NCI-H748 treated with DMSO at 0.1 percent for 48 hours (cell line): Measurements from ENCODE around the gene SHISA6.
"Not testable (repeated sequence)": the region's sequence is repeated elsewhere in the genome, so short reads cannot be mapped to it uniquely, and the experiment has no call there.

Source experiments
- DNase-seq: peaks from one replicate; lab custom pipeline; 2025; lab: John Stamatoyannopoulos, UW

SHISA6 gene

DNA sequence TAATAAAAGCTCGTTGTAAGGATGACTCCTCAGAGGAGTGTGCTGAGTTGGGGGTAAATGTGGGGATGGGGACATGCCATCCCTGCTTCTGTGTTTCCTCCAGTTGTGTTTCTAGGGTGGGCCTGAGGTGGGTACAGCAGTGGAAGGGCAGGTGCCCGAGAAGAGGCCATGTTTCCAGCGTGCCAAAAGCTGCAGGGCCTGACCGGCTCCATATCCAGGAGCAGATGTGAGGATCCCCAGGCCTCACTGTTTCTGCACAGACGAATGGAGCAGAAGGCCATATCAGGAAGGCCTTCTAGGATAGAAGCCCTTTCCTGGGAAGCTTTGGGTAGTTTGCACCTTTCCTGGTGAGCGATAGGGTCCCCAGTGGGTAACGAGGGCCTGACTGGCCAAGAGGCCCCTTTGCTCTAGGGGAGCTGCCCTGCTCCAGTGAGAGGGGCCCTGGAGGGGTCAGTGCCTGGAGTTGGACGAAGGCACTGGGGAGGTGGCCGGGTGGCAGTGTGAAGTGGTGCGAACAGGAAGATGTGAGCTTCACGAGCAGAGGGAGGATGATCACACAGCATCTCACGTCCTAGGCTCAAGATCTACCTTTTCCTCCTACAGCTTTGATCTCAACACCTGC is 62.9 kb downstream of the SHISA6 start:
- DNase-seq, result no peak

DNA sequence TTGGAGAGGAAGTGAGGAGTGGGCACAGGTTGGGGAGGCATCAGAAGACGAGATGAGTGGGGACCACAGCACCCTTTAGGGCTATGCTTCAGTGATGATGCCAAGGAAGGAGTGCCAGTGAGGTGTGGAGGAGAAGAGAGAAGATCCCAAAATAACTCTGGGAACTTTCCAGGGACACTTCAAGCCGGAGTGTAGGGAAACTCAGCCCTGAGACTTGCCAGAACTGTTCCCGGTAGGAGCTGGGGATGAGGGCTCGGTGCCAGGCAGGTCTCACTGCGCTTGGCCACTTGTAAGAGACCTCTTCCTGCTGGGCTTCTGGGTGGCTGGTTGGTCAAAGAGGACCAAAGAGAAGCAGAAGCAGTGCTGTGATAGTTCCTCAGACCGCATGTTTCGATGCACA is 63.6 kb downstream of the SHISA6 start:
- no peak for DNase-seq

DNA sequence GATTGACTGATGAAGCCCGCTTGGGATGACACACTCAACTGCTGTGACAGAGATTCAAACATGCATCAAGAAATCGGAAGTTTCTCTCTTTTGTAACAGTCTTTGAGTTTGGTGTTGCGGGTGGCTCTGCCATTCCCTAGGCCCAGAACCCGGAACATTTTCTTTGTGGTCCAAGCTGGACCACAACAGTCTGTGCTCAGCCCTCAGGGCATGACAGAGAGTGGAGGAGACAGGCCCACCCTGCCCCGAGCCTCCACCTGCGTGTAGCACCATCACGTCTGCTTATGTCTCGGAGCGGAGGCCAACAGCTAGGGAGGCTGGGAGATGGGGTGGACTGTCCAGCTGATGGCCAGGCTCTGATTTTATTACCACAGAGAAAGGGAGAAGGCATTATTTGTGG is 64.5 kb downstream of the SHISA6 start:
- no peak for DNase-seq

DNA sequence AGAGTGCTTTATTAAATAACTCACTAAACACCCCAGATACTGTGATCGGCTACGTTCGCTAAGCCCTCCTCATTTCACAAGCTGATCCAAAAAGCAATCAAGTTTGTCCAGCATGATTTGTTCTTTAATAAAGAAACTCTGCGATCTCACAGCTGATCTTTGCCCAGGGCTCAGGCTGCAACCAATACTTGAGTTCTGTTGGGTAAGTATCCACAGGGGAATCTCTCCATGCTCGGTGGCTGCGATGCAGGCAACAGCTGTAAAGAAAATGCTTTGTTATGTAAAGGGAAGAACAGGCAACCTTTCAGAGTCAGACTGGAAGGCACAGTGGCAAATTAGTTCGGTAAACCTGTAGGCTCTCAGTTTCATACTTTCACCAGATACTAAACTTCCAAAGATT is 67.5 kb downstream of the SHISA6 start:
- DNase-seq, result no peak

DNA sequence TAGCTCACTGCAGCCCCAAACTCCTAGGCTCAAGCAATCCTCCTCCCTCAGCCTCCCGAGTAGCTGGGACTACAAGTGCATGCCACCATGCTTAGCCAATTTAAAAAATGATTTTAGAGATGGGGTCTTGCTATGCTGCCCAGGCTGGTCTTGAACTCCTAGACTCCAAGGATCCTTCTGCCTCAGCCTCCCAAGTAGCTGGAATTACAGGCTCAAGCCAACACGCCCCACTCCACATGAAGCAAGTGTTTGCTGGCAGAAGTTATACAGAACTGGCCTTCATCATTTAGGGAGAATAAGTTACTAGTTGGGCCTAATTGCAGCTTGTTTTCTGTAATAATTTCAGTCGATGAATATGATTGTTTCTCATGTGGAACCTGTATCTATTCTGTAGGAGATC is 68.0 kb downstream of the SHISA6 start:
- no peak for DNase-seq

DNA sequence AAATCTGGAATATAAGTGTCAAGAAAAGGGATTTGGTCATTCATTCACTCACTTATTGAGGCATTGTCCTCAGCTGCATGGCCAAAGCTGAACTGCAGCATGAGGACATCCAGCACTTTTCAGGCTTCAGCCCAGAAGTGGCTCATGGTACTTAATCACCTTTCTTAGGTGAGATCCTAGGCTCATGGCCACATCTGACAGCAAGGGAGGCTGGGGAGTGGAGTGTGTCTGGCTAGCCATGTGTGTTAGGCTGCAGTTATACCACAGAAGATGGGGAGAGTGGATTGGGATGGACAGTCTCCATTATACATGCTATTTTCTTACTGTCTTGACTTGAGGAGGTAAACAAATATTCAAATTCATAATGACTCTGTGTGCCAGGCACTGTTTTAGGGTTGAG is 68.8 kb downstream of the SHISA6 start:
- DNase-seq, result no peak

DNA sequence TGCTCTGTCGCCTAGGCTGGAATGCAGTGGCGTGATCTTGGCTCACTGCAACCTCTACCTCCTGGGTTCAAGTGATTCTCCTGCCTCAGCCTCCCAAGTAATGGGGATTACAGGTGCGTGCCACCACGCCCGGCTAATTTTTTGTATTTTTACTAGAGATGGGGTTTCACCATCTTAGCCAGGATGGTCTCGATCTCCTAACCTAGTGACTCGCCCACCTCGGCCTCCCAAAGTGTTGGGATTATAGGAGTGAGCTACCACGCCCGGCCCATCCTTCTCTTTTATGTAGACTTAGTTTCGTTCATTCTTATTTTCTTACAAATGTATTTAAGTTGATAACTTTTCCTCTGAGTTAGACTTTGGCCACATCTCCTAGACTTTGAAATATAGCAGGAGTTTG is 75.4 kb downstream of the SHISA6 start:
- DNase-seq, result not testable (repeated sequence)

DNA sequence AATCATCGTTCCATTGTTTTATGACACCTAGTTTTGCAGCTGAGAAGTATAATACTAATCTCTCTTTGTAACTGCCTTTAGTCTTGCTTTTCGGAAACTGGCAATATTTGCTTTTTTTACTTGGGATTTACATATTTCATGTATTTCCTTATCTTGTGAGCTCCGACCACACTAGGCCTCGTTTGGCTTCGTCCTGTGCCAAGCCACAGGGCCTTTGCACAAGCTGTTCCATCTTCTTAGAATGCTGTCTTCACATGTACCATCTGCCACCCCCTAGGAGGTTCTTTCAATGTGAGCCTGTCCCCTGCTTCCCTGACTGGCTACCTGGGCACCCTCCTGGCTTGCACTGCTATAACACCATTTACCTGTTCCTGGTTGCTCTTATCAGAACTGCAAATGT is 77.2 kb downstream of the SHISA6 start:
- no peak for DNase-seq

DNA sequence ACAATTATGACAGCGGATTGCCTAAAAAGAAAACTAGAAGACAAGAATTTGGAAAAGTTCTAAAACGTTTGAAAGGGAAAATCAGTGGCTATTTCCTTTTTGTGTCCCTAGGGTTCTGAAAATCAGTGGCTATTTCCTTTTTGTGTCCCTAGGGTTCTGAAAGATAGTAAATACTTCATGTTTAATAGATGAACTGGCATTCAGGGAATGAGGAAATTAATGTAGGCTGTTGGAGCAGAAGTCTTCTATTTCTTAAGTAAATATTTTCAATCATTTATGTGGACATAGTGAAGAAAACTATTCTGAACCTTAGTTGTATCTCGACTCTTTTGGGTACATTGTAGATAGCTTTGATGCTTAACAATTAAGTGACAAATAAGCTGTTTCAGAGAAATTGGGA is 78.9 kb downstream of the SHISA6 start:
- DNase-seq, result no peak

DNA sequence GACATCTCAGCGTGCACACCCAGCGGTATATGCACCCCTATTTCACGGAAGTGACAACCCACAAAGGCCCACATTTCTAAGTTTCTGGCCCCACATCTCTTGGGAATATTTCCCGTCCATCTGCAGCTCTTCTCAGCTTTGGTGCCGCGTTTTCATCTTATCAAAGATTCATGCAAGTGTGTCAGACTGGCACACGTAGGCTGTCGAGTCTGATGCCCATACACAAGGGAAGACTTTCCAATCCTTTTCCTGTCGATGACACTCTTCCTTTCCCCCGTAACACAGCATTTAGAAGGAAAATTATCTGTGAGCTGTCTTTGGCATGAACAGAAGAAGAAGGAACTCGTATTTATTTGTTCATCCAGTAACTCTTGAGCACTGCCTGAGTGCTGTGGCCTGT is 83.0 kb downstream of the SHISA6 start:
- no peak for DNase-seq

DNA sequence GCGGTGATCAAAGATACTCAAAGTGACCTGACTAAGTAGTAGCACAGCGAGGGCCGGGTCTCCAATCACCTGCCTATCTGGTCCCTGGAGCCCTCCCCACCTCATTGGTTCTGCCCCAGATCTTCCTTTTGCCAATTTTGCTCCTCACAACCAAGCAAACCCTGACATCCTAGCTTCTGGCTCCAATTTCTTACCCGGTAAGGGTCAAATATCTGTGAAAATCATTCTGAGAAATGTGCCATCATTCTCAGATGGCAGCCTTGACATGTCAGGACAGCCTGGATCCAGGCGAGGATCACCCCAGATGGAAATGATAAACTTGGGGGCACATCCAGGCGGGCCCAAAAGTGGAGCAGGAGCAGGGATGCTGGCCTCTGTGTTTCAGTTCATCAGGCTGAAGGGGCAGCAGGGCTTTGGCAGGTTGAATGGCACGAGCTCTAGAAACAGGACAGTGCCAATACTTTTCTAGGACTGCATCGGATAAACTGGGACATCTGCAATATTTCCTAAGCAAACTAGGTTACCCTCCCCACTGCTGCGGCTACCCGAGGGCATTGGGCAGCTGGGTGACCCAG is 83.9 kb downstream of the SHISA6 start:
- no peak for DNase-seq

DNA sequence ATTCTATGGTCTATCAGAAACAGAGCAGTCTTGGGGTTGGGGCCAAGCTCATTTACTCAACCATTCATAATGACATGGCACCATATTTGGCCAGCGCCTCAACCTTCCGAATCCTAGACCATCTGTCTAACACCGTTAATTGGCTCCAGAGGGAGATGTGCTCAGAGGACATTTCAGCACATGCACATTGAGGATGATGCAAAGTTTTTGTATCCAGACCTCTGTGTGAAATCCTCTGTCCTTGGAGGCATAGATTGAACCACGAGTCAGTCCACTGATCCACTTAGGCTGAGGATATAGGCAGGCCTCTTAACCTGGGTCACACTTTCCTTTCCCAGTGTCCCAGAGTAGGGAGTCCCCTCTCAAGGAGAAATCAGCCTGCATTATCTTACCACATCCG is 85.5 kb downstream of the SHISA6 start:
- DNase-seq, result no peak

DNA sequence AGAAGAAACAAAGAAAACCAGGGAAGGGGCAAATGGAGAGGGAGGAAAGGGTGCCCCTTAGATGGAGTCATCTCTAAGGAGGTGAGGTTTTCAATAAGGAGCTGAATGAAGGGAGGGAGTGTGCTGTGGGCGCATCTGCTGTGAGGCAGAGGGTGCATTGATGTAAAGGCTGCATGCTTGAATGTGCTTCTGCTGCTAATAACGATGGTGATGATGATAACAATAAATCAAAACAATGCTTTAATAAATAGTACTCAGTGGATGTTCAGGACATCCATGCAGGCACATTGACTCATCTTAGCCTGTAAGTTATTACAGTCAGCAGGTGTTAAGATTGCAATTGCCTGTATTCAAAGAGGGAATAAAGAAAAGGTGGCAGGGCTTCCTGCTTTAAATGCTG is 87.8 kb downstream of the SHISA6 start:
- no peak for DNase-seq

DNA sequence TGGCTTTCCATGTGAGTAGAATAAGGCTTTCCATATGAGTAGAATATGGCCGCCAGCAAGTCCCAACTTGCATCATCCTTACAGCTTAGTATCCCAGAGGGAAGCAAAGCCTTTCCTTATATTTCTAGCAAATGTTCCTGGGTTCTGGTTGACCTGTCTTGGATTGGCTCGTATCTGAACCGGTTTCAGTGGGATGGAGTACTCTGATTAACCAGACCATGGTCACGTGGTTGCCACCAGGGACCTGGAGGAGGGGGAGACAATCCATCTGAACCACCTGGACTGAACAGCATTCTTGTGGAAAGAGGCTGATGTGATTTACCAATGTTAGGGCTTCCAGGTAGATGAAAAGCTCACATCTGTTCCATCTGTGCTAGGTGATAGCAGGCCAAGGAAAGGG is 89.0 kb downstream of the SHISA6 start:
- no peak for DNase-seq

DNA sequence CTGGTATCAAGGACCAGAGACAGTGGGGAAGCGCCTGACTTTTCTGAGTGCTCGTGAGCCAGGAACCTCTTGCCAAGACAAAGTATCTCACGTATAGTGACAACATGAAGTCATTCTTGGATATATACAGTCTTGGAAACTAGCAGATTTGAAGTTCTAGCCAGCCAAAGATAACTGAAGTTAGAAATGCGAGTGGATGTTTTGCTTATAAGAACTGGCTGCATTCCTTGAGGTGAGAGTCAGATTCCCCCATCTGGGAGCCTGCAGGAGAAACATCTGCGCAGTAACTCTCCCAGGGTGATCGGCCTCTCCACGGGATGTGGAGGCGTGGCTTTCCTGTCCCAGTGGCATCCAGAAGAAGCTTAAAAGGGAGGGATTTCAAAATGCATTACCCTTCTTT is 89.8 kb downstream of the SHISA6 start:
- DNase-seq, result no peak

DNA sequence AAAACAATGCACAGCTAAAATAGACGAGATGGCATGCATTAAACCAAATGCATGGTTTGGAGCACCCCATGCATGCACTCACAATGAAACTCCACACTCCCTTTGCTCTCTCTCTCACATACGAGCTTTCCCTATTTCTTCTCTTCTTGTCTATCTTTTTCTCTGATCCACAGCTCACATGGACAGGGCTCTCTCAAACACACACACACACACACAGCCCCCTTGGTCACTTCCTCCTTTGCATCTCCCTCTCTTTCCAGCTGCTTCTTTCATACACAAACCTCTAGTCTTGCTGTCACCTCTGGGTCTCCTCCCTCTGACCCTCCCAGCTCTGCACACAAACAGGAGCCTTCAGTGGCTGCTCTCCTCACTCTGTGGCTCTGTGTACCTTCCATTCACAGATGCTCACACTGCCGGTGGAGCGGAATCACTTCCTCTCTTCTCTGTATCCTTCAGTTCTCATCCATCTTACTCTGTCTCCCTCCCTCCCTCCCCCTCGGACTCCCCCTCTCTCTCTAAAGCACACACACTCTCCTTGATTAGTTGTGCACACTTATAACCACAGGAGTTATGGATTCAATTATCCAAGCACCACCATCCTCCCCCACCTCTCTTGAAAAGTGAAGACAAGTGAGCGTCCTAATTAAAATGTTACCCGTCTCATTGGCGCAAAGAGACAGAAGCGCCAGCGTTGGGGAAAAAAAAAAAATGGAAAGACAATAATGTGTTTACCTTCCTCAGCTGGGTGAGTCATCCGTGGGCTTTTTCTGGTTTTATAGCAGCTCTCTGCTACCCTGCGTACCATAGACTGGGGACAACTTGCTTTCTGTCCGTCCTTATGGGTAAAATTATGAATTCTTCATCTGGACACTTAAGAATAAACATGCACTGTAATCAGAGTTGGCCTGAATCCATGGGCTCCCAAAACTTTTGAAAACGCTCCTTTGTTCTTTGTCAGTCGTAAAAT is 90.8 kb downstream of the SHISA6 start:
- DNase-seq, result no peak

DNA sequence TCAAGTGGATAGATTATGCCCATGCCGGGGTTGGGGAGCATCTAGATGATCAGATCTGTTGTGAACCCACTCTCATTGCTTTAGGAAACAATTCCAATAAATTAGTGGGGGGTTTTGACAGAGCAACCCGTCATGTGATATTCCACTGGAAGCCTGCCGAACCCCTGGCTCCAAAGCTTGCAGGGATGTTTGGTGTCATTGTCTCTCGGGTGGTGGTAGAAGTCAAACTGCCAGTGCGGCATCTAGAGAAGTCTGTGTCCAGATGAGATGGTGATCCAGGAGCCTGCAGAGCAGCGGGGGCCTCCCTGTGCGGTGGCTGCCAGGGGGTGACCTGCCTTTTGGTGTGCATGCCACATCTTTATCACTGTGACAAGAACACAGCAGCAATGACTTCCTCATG is 91.7 kb downstream of the SHISA6 start:
- no peak for DNase-seq

DNA sequence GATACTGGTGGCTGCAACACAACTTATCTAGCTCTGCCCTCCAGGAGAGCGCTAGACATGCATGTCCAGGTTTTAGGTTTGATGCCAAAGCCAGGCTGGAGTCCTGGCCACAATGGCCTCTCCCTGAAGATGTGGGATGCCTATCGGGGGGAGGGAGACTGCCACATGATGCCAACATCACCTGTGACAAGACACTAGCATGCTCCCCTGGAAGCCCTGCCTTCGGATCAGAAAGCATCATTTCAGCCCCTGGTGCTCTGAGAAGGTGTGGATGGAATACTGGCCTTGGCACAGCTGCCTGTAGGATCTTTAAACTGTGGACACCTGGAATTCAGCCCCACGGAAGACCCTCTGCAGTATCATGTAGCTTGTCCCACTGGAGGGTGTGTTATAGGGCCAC is 93.5 kb downstream of the SHISA6 start:
- no peak for DNase-seq

DNA sequence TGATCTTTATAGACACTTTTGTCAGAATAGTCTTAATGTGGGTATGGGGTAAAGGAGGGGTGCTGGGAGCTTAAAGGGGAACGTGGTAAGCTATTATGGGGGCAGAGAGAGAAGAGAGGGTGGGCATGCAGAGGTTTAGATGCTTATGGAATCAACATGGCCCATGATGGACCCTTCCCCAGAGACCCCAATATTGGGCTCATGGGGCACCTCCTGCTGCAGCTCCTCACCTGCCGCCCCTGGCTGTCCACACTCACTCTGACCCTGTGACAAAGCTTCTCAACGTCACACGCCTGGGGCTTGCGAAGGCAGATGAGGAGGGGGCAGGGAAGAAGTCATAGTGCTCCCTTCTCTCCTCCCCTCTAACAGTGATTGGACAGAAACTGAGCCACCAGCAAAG is 95.3 kb downstream of the SHISA6 start:
- DNase-seq, result no peak

DNA sequence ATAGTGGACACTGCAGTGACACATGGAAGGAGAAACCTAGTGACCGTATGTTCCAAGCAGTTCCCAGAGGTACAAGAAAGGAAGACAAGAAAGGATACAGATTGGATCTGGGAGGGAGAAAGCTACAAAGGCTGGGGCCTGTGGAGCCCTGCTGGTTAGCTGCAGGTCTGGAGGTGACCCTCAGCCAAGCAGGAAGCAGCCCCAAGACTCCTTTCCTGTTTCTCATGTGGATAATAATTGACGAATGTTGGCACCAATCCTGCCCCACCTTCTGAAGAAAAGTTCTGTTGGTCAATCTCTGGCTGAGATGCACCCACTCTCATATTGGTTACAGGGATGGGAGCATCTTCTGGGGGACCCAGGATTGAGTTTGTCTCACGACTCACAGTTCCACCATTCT is 99.8 kb downstream of the SHISA6 start:
- no peak for DNase-seq

DNA sequence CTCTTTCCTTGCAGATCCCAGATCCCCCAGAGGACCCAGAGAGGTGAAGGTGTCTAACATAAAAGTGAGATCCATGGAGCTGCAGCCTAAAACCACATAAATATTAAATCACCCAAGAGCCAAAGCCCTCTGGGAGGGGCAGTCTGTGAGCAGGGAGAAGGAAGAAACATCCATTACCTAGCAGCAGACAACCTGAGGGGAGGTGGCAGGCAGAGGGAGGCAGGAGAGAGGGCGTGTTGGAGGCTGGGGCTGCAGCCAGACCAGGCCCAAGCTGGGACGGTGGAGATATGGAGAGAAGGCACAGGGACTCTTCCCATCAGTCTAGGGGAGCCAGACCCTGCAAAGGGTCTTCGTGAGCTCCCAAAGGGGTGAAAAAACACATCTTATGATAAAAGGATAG is 101.1 kb downstream of the SHISA6 start:
- DNase-seq, result no peak

DNA sequence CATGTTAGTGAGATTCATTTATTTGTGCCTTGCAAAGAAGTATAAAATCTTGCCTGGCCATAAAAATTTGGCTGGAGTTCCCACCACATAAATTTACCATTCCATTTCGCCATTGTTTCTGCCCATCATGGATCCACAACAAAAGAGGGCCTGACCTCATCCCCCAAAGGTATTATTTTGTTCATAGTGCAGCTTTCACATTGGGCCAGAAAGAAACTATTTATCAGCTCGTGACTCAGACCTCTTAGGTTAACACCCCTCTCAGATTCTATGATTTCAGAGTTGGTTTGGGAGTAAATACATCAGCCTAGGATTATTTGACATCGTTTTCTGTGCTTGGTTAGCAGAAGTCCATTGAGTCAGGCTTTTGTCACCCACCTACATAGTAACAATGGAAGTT is 108.1 kb downstream of the SHISA6 start:
- DNase-seq, result no peak

DNA sequence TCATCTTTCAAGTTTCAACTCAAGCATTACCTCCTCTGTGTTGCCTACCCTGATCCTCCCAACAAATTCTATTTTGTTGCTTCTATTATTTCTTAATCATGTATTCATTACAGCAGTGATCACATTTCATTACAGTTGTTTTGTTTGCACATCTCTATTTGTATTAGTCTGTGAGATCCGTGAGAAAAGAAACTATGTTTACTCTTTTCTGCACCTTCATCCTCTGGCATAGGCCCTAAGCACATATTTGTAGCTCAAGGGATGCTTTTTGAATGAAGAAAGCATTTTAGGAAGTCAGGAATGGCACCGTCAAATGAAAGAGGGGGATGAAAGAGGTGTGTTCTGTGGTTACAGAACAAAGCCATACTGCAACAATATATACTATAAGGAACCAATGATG is 110.5 kb downstream of the SHISA6 start:
- DNase-seq, result no peak
